Panc1 (cell line): Measurements from ENCODE around the gene ANO1. TPM values are rescaled to one million over a fixed set of nuclear protein-coding genes. Genes with fewer than 3 reads are reported as not detected.

Experiments used
- ATAC-seq: fragments of 200-7000 bp; cut with Tn5 transposase; 2 replicates; pipeline ENCODE4 v1.9.1; 2020; ENCODE audit warnings: mild to moderate bottlenecking, moderate library complexity
- BruUV-seq: library from RNA; stranded (reverse); fragments of 400-500 nt; replicated peaks from 2 replicates; lab custom pipeline; 2021; lab: Mats Ljungman, UMichigan
- CTCF ChIA-PET: fragments of 300-600 bp; sonication (Branson Sonifier 250); formaldehyde crosslinking; loops from one replicate; lab custom pipeline; 2022; ENCODE audit warnings: antibody characterized with exemption; lab: Charles Lee
- POLR2A ChIA-PET: fragments of 300-600 bp; sonication (Branson Sonifier 250); formaldehyde crosslinking; loops from one replicate; lab custom pipeline; 2022; ENCODE audit warnings: antibody characterized with exemption; lab: Charles Lee
- DNase-seq: peaks from one replicate; pipeline ENCODE4 v3.0.0-alpha.2; 2010; ENCODE audit warnings: low read depth, low spot score
- H3K27ac ChIP-seq: 2 replicates; pipeline ENCODE4 v1.5.1; 2011; ENCODE audit warnings: mild to moderate bottlenecking, low read length, inconsistent platforms
- H3K27me3 ChIP-seq: fragments of 200-500 bp; sonication (Bioruptor generic); 2 replicates; pipeline ENCODE4 v1.6.0; 2014; ENCODE audit warnings: low read length, inconsistent platforms; ENCODE audit not compliant: control insufficient read depth, insufficient read depth
- H3K36me3 ChIP-seq: fragments of 200-500 bp; sonication (Bioruptor generic); 2 replicates; pipeline ENCODE4 v1.5.1; 2014; ENCODE audit warnings: inconsistent platforms, mild to moderate bottlenecking, low read length, moderate library complexity; ENCODE audit not compliant: control insufficient read depth, insufficient read depth
- H3K4me1 ChIP-seq: 2 replicates; pipeline ENCODE4 v1.5.1; 2011; ENCODE audit warnings: inconsistent platforms, mild to moderate bottlenecking, low read length, moderate library complexity; ENCODE audit not compliant: control insufficient read depth, insufficient read depth
- H3K4me3 ChIP-seq, 2 experiments: 2 replicates each; pipeline ENCODE4 v1.5.1; 2011 to 2012; ENCODE audit warnings: low read depth in 2 of 2, low read length in 2 of 2, mild to moderate bottlenecking in 2 of 2, inconsistent platforms in 1 of 2, moderate library complexity in 1 of 2
- H3K9me3 ChIP-seq: fragments of 200-500 bp; sonication (Bioruptor generic); 2 replicates; pipeline ENCODE4 v1.5.1; 2014; ENCODE audit warnings: low read depth, mild to moderate bottlenecking, inconsistent platforms, low read length, moderate library complexity; ENCODE audit not compliant: control insufficient read depth, insufficient read depth
- POLR2AphosphoS5 ChIP-seq: IDR thresholded peaks from 2 replicates; pipeline ENCODE4 v1.6.1; 2012; ENCODE audit warnings: mild to moderate bottlenecking, low read depth, low read length, moderate library complexity
- REST ChIP-seq, 2 experiments: IDR thresholded peaks; 2 replicates each; pipeline ENCODE4 v1.6.1; 2011 to 2012; ENCODE audit warnings: low read depth in 2 of 2, control low read depth in 1 of 2, low read length in 1 of 2, mild to moderate bottlenecking in 1 of 2, moderate library complexity in 1 of 2; ENCODE audit not compliant: insufficient read depth in 1 of 2
- SIN3A ChIP-seq: IDR thresholded peaks from 2 replicates; pipeline ENCODE4 v1.6.1; 2012; ENCODE audit warnings: low read depth, mild to moderate bottlenecking, low read length, moderate library complexity, borderline replicate concordance; ENCODE audit not compliant: insufficient read depth
- TCF7L2 ChIP-seq: IDR thresholded peaks from 2 replicates; pipeline ENCODE4 v1.6.1; 2011; ENCODE audit warnings: mild to moderate bottlenecking, low read depth, low read length, inconsistent platforms
- in situ Hi-C: cut with HindIII; loops from 2 replicates; pipeline ENCODE4 v1.10.0; 2016; ENCODE audit warnings: low sequenced_read_pairs, low pct_unique_long_range_greater_than_20kb
- intact Hi-C: fragments of 100-400 bp; cut with micrococcal nuclease; formaldehyde crosslinking; loops from one replicate; pipeline ENCODE4 v1.10.0; 2022; ENCODE audit not compliant: unreplicated experiment
- total RNA-seq: library from RNA; stranded (reverse); gene quantifications from one replicate; pipeline ENCODE4 v1.2.1, GENCODE V29; 2021; ENCODE audit not compliant: unreplicated experiment
- TF ChIP-seq, protein P1 (sequence below): fragments of 450-650 bp; IDR thresholded peaks from 2 replicates; pipeline ENCODE4 v1.5.1; 2017; ENCODE audit warnings: mild to moderate bottlenecking

The ANO1 gene
- total RNA-seq, 1 experiment from 2014 or later, result 2.3 TPM

DNA sequence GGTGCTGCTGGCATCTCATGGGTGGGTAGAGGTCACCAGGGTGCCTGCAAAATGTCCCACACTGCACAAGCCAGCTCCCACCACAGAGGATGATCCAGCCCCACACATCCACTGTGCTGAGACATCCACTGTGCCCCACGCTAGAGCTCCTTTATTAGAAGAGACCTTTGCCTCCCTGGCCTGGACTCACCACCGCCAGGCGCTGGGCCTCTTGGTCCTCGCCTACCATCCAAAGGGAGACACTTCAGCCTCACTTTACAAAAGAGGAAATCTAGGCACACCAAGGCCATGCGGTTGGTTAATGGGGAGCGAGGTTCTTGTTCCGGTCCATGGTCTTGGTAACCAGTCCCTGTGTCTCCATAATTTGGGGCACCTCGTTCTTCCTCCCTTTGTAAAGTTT is 3.4 kb upstream of the ANO1 start:
- no peak overlapping the region for H3K4me3 ChIP-seq
- DNase-seq, result no peak
- no peaks in the 10 kb centered on the region for H3K9me3 ChIP-seq
- in situ Hi-C loops, result no loop called here
- BruUV-seq, result no TSS peak
- TF ChIP-seq, protein P1, sequence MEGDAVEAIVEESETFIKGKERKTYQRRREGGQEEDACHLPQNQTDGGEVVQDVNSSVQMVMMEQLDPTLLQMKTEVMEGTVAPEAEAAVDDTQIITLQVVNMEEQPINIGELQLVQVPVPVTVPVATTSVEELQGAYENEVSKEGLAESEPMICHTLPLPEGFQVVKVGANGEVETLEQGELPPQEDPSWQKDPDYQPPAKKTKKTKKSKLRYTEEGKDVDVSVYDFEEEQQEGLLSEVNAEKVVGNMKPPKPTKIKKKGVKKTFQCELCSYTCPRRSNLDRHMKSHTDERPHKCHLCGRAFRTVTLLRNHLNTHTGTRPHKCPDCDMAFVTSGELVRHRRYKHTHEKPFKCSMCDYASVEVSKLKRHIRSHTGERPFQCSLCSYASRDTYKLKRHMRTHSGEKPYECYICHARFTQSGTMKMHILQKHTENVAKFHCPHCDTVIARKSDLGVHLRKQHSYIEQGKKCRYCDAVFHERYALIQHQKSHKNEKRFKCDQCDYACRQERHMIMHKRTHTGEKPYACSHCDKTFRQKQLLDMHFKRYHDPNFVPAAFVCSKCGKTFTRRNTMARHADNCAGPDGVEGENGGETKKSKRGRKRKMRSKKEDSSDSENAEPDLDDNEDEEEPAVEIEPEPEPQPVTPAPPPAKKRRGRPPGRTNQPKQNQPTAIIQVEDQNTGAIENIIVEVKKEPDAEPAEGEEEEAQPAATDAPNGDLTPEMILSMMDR, result no peak
- TF ChIP-seq REST (IDR thresholded peaks at IDR 0.05; ENCODE audit: insufficient read depth in 1 of 2, low read depth in 2 of 2, low read length in 1 of 2) (no peak), POLR2AphosphoS5 (no peak), SIN3A (no peak), TCF7L2 (no peak)
- ChIA-PET POLR2A (no interaction called here), CTCF (interaction anchor here (0.6 kb wide), 1 partner anchor 1435 kb away, joined by 3 read pairs; no protein-coding TSS in a partner anchor)
- no peak overlapping the region for H3K27ac ChIP-seq
- intact Hi-C loops, result no loop called here
- H3K4me1 ChIP-seq, result no peaks in the 10 kb centered on the region
- no peaks in the 10 kb centered on the region; the same call in 1 of the 2 replicates for H3K36me3 ChIP-seq
- no peak for ATAC-seq
- H3K27me3 ChIP-seq, result peaks cover 14% of the 10 kb centered on the region

- DNase-seq (no peak), ATAC-seq (no peak)
- no peak for TF ChIP-seq SIN3A
- no peak for TF ChIP-seq REST (IDR thresholded peaks at IDR 0.05; ENCODE audit: insufficient read depth in 1 of 2, low read depth in 2 of 2, low read length in 1 of 2)
- TF ChIP-seq, protein P1, result no peak
- no peak for TF ChIP-seq TCF7L2
- no peak for TF ChIP-seq POLR2AphosphoS5
- Histone ChIP-seq H3K27me3 (peaks cover 14% of the 10 kb centered on the region), H3K36me3 (no peaks in the 10 kb centered on the region; the same call in 1 of the 2 replicates), H3K9me3 (no peaks in the 10 kb centered on the region), H3K27ac (no peak overlapping the region), H3K4me1 (no peaks in the 10 kb centered on the region), H3K4me3 (no peak overlapping the region)
- in situ Hi-C loops (no loop called here), intact Hi-C loops (no loop called here)
- no TSS peak for BruUV-seq
- POLR2A ChIA-PET, result no interaction called here
- CTCF ChIA-PET, result no interaction called here
Observed at GRCh38 chr11:70075836-70076235, 2.3 kb upstream of the ANO1 start.
